Stimulated activated CD4-positive, alpha-beta T cell treated with anti-CD3 and anti-CD28 coated beads, Interleukin-4, amount 100 ng/mL, for 48 hours (primary cell): Measurements from ENCODE around the gene ALG10.
"Not testable (repeated sequence)": the region's sequence is repeated elsewhere in the genome, so short reads cannot be mapped to it uniquely, and the experiment has no call there.

Experiments used
- DNase-seq, 2 donors: peaks; one replicate each; pipeline ENCODE4 v3.0.0-alpha.2; 2020; ENCODE audit warnings: low read depth in 2 of 2

Gene ALG10, protein sequence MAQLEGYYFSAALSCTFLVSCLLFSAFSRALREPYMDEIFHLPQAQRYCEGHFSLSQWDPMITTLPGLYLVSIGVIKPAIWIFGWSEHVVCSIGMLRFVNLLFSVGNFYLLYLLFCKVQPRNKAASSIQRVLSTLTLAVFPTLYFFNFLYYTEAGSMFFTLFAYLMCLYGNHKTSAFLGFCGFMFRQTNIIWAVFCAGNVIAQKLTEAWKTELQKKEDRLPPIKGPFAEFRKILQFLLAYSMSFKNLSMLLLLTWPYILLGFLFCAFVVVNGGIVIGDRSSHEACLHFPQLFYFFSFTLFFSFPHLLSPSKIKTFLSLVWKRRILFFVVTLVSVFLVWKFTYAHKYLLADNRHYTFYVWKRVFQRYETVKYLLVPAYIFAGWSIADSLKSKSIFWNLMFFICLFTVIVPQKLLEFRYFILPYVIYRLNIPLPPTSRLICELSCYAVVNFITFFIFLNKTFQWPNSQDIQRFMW

DNA sequence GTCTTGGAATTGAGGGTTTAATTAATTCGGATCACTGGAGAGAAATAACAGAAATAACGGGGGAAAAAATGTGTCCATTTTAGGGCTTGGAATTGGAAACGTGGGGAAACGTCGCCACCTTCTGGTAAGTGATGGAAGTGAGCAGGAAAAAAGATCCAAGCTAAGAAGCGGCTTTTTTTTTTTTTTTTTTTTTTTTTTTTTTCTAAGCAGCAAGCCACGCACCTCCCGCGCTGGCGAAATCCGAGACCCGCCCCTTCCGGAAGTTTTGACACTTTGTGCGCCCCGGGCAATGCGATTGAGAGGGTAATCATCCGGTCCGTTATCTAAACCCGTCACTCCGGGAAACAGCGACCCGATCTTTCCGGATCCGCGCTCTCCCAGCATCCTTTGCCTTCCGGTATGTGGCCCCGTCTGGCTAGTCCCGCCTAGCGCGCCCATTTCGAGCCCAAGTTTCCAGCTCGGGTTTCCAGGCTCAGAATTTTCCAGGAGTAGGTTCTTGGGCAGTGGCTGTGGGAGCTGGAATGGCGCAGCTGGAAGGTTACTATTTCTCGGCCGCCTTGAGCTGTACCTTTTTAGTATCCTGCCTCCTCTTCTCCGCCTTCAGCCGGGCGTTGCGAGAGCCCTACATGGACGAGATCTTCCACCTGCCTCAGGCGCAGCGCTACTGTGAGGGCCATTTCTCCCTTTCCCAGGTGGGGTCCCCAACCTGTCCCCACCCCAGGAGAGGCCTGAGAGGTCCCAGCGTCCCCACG lies at the start of gene ALG10:
TSS of gene ALG10 (plus strand) at position 418 of the 752 bp plus-strand sequence. CDS start at position 522, 104 bp downstream.
- peak; percentile 85 to 90 for DNase-seq

DNA sequence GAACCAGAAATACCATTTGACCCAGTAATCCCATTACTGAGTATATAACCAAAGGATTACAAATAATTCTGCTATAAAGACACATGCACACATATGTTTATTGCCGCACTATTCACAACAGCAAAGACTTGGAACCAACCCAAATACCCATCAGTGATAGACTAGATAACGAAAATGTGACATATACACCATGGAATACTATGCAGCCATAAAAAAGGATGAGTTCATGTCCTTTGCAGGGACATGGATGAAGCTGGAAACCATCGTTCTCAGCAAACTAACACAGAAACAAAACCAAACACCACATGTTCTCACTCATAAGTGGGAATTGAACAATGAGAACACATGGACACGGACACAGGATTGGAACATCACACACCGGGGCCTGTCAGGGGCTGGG lies 49.4 kb upstream of the ALG10 start:
- not testable (repeated sequence) for DNase-seq

DNA sequence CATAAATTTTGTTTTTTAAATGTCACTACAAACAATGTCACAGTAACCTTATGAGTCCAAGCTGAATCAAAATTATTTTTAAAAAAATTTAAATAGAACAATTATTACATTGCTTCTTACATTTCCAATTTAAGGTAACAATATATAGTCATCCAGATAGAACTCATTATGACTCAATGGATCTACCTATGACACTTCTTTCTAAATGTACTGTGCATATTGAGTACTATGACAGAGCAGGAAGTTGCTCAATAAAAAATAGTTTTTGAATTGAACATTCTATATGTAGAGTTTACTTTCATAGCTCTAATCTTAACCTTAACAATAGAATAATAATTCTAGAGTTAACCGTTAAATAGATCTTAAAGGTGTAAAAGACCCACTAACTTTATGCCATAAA lies 44.4 kb upstream of the ALG10 start:
- DNase-seq, result no peak

DNA sequence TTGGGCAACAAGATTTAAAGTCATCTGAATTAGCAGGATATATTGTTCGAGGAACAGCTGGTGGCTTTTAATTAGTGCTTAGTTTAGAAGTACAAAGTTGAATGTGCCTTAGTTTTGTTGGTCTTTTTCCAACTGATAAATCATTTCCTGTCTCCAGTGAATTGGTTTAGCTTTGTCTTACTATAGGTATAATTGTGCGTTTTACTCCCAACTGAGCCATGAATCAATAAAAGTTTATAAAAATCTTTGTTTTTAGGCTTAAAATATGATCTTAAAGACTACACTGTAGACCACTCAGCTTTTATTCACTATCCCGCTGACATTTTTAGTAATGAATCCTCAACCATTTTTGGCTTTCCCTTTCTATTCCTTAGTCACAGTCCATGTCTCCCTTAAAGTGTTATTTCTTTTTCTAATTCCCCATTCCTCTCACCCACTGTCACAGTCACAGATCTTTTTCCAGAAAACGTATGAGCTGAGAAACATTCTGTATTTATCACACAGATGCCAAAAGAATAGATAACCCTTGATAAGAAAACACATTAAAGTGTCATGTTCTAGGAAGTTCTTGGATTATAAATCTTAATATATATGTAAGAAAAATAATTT lies 34.0 kb upstream of the ALG10 start:
- DNase-seq, result no peak

DNA sequence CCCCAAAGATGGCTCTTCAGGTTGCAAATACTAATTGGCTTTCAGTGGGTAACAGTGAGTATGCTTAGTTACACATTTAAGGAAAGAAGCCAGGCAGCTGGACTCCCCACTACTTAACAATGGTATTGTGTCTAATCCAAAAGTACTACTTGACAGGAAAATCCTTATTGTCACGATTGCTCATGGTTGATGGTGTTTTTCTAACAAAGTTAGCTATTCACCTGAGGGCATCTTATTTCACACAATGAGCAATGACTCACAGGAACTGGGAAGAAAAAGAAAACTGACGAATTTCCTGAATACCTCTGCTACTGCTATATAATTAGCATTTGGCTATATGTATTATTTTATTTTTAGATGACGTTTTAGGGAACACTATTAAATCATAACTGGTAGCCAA lies 33.4 kb upstream of the ALG10 start:
- no peak for DNase-seq

DNA sequence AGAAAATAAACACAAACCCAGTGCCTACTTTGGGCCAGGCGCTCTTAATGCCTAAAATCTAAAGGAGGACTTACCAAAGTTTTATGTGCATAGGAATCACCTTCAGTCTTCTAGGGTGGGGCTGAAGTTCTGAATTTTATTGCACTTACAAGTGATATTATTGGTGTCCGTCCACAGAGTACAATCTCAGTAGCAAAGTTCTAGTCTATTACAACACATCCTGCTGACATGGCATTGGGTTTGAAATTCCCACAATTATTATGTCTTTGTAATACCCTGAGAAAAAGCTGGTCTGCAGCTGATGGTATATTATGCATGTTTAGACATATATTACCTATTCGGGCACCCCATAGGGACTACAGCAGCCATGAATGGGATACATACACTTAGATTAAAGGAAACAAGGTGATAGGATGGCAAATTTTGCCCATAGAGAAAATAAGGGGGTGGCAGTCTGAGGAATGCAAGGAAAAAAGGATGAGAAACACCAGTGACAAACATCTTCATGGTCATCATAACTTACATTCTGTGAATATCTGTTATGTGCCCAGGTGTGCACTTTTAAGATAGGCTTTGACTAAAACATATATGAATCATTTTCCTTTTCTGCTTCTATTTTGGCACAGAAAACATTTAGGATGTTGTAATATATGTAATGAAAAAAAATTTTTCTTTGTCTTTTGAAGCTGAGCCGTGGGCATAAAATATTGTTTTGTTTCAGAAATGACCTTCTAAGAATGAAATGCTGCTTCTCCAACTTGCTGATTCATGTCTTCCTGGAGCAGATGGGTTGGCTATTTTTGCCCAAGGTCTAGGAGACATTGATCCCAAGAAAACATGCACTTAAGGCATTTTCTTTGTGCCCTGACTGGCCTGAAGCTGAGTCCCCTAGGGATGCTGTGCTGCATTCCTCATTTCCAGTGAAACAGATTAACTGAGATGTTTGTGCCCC lies 27.2 kb upstream of the ALG10 start:
- no peak for DNase-seq

DNA sequence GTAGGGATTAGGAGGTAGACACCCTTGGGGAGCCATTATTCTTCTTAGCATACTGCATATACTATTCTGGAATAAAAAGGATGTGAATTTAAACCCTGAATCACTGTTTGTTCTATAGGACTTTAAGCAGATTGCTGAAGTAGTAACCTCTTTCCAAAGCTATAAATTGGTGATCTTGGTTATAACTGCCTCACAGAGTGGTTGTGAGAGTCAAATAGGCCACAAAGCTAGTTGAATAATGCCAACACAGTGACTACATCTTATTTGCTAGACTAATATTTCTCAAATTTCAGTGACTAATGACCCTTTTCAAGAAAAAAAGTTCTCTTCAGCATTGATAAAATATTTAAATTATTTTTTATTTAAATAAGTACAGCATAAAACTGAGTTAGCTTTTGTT lies 13.5 kb upstream of the ALG10 start:
- not testable (repeated sequence) for DNase-seq

DNA sequence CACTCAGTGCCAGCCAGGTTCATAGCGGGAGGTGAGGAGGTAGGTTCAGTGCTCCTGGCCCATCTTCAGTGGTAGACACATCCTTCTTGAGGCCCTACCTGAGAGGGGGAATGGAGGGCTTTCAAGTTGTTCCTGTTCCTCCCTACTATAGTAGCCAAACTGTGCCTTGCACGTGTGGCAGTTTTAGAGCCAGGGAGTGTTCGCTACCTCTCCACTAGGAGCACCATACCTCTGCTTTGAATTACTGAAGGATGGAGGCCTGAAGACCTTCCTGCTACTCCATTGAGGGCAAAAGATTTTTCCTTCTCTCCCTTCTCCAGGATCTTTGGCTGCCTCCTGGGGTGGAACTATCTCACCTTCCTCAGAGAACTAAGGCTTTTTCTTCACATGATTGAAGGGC lies 5.9 kb upstream of the ALG10 start:
- DNase-seq, result no peak

DNA sequence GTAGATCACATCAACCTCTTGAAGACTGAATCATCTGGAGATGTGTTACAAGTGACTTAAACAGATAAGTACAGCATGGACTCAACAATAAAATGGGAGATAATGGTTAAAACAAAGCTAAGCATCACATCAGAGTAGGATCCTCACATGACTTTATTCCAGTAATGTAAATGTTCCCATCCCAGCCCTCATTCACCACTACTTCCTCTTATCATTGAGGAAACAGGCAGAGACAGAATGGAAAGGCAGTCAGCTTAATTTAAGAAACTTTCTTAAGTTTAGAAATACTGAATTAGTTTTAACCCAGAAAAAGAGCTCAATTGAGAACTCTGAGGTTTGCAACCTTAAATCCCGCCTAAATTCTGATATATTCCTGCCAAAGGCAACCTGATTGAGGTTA lies 1.2 kb upstream of the ALG10 start:
- DNase-seq, result no peak

DNA sequence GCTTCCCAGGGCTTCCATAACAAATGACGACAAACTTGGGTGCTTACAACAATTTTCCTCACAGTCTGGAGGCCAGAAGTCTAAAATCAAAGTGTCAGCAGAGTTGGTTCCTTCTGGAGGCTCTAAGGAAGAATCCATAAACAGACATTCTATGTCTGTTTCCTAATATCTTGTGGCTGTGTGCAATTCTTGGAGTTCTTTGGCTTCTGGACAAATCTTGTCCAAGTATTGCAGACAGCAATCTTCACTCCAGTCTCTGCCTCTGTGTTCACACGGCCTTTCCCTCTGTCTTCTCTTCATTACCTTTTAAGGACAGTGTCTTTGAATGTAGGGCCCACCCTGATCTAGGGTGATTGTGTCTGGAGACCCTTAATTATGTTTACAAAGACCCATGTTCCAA lies 5.4 kb downstream of the ALG10 start:
- not testable (repeated sequence) for DNase-seq

DNA sequence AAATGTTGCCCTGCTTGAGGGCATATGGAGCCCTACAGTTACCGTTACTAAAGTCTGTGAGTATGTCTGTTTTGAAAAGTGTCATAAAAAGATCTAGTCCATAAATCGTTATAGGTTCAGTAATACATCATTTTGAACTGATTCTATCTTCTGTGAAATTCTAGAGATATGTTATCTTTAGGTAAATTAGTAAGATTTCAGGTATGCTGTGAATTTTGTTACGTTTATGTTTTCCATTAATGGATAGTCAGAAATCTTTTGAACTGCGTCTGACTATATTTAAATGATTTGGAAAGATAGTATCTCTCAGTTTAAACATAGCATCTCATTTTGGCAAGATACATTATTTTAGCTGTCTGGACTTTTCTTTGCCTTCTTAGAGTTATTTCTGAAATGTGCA lies 8.3 kb downstream of the ALG10 start:
- no peak for DNase-seq

DNA sequence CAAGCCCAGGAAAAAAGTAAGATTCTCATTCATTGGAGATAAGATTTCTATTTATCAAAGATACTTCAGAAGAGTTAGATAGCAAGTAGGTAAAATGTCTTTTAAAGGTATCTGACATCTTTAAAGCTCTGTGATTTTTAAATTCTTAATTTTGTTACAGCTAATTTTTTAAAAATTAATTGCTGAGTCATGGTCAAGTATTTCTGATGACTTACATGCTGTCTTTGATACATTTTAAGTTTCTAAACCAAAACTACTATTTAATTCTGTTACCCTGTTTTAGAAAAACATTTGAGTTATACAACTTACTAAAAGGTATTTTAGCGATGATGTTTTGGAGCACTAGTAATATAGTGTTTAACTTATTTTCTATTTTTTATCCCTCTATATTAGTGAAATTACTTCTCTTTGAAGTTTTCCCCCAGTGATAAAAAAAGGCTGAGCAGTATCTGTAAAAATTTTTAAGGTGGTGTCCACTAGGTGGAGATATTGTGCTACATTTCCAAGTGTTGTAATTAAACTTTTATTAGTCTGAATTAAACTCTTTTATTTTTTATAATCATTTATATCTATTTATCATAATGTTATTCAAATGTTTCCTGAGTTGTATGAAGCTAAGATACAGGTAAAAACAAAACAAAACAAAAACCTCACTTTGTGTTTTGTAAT lies 11.5 kb downstream of the ALG10 start:
- no peak for DNase-seq

DNA sequence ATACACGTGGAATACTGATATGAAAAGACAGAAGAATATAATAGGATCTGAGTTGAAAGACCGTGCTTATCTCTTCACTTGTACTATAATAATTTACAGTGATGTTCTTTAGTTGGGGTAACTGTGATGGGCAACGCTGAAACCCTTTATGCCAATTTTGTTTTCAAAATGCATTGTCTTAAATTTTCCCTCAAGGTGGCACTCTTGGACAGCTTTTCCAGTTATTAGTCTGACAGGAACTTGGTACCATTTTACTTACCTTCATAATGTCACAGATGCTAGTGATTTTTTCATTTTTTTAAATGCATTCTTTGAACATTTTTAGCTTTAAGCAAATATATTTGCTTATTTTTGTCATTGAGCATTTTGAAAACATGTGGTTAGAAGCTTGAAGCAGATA lies 16.1 kb downstream of the ALG10 start:
- not testable (repeated sequence) for DNase-seq

DNA sequence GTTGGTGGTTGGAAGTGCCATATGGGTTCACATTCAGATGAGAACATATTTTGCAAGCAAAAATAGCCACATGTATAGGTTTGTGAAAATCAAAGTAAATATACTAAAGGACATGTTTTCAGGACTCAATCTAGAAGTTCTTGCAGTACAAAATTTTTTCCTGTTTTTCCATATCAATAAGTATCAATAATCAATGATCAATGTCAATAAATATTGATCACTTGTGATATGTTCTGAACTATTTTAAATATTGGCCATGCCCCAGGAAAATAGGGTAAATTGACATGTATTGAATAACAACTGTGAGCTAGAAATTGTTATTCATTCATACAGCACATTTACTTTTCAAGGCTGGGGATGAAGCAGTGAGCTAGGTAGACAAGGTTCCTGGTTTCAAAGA lies 24.3 kb downstream of the ALG10 start:
- DNase-seq, result no peak

DNA sequence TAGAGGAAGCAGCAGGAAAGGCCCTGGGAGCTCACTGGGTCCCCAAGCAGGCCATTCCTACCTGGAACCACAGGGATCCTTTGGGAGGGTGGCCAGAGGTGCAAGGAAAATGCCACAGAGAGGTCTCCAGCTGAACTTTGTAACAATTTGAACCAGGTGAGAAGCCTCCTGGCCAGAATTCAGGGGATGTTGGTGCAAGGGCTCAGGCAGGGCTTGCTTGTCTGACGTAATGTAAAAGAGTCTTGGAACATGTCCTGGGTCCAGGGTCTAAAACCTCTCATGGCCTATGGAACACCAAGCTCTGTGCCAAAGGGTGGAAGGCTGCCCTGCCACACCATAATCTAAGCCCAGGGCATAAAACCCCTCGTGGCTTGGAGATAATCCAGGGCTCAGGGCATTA lies 25.6 kb downstream of the ALG10 start:
- not testable (repeated sequence) for DNase-seq

DNA sequence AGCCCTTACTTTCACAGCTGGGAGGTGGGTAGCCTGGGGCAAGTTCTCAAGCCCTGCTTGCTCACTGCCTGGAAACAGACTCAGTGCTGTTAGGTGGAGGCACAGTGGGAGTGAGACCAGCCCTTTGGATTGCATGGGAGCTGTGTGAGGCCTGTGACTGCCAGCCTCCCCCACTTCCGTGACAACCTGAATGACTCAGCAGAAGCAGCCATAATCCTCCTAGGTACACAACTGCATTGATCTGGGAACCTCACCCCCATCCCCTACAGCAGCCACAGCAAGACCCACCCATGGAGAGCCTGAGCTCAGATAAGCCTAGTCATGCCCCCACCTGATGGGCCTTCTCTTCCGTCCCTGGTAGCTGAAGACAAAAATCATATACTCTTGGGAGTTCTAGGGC lies 26.4 kb downstream of the ALG10 start:
- no peak for DNase-seq

DNA sequence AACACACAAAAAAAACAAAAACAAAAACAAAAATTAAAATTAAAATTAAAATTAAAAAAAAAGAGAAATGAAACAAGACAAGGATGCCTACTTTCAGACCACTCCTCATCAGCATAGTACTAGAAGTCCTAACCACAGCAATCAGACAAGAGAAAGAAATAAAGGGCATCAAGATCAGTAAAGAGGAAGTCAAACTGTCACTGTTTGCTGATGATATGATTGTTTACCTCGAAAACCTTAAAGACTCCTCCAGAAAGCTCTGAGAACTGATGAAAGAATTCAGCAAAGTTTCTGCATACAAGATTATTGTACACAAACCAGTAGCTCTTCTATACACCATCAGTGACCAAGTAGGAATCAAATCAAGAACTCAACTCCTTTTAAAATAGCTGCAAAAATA lies 29.2 kb downstream of the ALG10 start:
- DNase-seq, result no peak

DNA sequence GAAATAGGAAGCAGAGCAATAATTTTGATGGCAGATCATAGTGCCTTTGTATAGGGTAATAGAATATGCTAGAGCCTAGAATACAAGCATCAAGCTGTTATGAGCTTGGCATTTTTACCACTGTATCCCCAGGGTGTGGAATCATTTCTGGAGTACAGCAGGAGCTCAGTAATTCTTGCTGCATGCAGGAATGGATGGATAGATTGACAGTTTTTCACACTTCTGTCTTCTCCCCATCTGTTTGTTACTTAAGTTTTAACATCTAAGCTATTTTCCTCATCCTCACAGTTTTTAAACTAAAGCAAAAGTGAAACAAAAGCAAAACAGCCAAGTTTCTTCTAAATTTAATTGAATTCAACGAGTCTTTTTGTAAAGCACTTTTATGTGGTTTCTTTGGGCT lies 32.6 kb downstream of the ALG10 start:
- DNase-seq, result no peak
